WTC11 (cell line): ENCODE results near the gene GEMIN5. TPM values are rescaled to one million over a fixed set of nuclear protein-coding genes. Genes with fewer than 3 reads are reported as not detected.

ENCODE experiments used
- ATAC-seq: fragments of 200-7000 bp; cut with Tn5 transposase; 2 replicates; pipeline ENCODE4 v1.10.0; 2021; ENCODE audit warnings: mild to moderate bottlenecking, moderate library complexity
- CTCF ChIA-PET: fragments of 300-600 bp; sonication (Branson Sonifier 250); formaldehyde crosslinking; loops from one replicate; lab custom pipeline; 2021; ENCODE audit warnings: antibody characterized with exemption; lab: Charles Lee
- POLR2A ChIA-PET: fragments of 350-600 bp; sonication (Branson Sonifier 250); formaldehyde crosslinking; loops from one replicate; lab custom pipeline; 2021; ENCODE audit warnings: antibody characterized with exemption; lab: Charles Lee
- DNase-seq: peaks from one replicate; pipeline ENCODE4 v3.0.0; 2021; ENCODE audit warnings: low spot score
- H3K27ac Mint-ChIP-seq: 2 replicates; pipeline ENCODE4 v1.8.0; 2021; ENCODE audit warnings: mixed read lengths
- H3K27me3 Mint-ChIP-seq: 2 replicates; pipeline ENCODE4 v1.8.0; 2021; ENCODE audit warnings: low read depth, mild to moderate bottlenecking, moderate library complexity, mixed read lengths
- H3K36me3 Mint-ChIP-seq: 2 replicates; pipeline ENCODE4 v1.8.0; 2021; ENCODE audit warnings: mixed read lengths
- H3K4me1 Mint-ChIP-seq: 2 replicates; pipeline ENCODE4 v1.8.0; 2022; ENCODE audit warnings: mixed read lengths
- H3K4me3 Mint-ChIP-seq: 2 replicates; pipeline ENCODE4 v1.8.0; 2021; ENCODE audit warnings: mild to moderate bottlenecking, moderate library complexity, mixed read lengths
- H3K9me3 Mint-ChIP-seq: 2 replicates; pipeline ENCODE4 v1.8.0; 2021; ENCODE audit warnings: mixed read lengths
- AFF4 ChIP-seq: sonication (generic); formaldehyde crosslinking; IDR thresholded peaks from 2 replicates; pipeline ENCODE4 v1.8.1; 2023; ENCODE audit warnings: mild to moderate bottlenecking, missing genetic modification reagents, borderline replicate concordance
- CBFB ChIP-seq: sonication (generic); formaldehyde crosslinking; IDR thresholded peaks from 2 replicates; pipeline ENCODE4 v1.8.1; 2022; ENCODE audit warnings: mild to moderate bottlenecking, low read depth, missing genetic modification reagents
- CREB1 ChIP-seq: sonication (generic); formaldehyde crosslinking; IDR thresholded peaks from 2 replicates; pipeline ENCODE4 v1.8.0; 2023; ENCODE audit warnings: mild to moderate bottlenecking, missing genetic modification reagents
- ETV6 ChIP-seq: sonication (generic); formaldehyde crosslinking; IDR thresholded peaks from 2 replicates; pipeline ENCODE4 v1.8.1; 2022; ENCODE audit warnings: mild to moderate bottlenecking, missing genetic modification reagents
- HMGA2 ChIP-seq: fragments of 250-450 bp; sonication (Bioruptor Pico); IDR thresholded peaks from 2 replicates; pipeline ENCODE4 v1.4.0; 2021; ENCODE audit warnings: mild to moderate bottlenecking, moderate library complexity
- IRF1 ChIP-seq: sonication (generic); formaldehyde crosslinking; IDR thresholded peaks from 2 replicates; pipeline ENCODE4 v1.8.0; 2023; ENCODE audit warnings: missing genetic modification reagents
- JAZF1 ChIP-seq: fragments of 250-450 bp; sonication (Bioruptor Pico); IDR thresholded peaks from 2 replicates; pipeline ENCODE4 v1.9.0; 2021; ENCODE audit warnings: moderate library complexity, mild to moderate bottlenecking, inconsistent platforms
- KAT7 ChIP-seq: sonication (generic); formaldehyde crosslinking; IDR thresholded peaks from 2 replicates; pipeline ENCODE4 v1.8.1; 2023; ENCODE audit warnings: missing genetic modification reagents, mild to moderate bottlenecking, borderline replicate concordance
- NR2C2 ChIP-seq: sonication (generic); formaldehyde crosslinking; IDR thresholded peaks from 2 replicates; pipeline ENCODE4 v1.8.0; 2022; ENCODE audit warnings: mild to moderate bottlenecking, missing genetic modification reagents
- OVOL2 ChIP-seq: fragments of 250-450 bp; sonication (Bioruptor Pico); IDR thresholded peaks from 2 replicates; pipeline ENCODE4 v1.9.0; 2021; ENCODE audit warnings: mild to moderate bottlenecking, borderline replicate concordance
- RELA ChIP-seq: sonication (generic); formaldehyde crosslinking; IDR thresholded peaks from 2 replicates; pipeline ENCODE4 v1.8.1; 2022; ENCODE audit warnings: missing genetic modification reagents, mild to moderate bottlenecking, borderline replicate concordance
- SMAD3 ChIP-seq: sonication (generic); formaldehyde crosslinking; IDR thresholded peaks from 2 replicates; pipeline ENCODE4 v1.8.0; 2022; ENCODE audit warnings: missing genetic modification reagents, mild to moderate bottlenecking, borderline replicate concordance
- ZNF317 ChIP-seq: sonication (generic); formaldehyde crosslinking; IDR thresholded peaks from 2 replicates; pipeline ENCODE4 v1.8.1; 2023; ENCODE audit warnings: low read depth, mild to moderate bottlenecking, moderate library complexity, missing genetic modification reagents, borderline replicate concordance
- ZNF396 ChIP-seq: fragments of 250-450 bp; sonication (Bioruptor Pico); IDR thresholded peaks from 2 replicates; pipeline ENCODE4 v1.8.0; 2021; ENCODE audit warnings: mild to moderate bottlenecking, moderate library complexity, borderline replicate concordance
- ZNF512 ChIP-seq: sonication (generic); formaldehyde crosslinking; IDR thresholded peaks from 2 replicates; pipeline ENCODE4 v1.8.1; 2022; ENCODE audit warnings: missing genetic modification reagents, borderline replicate concordance
- total RNA-seq: library from RNA; stranded (reverse); gene quantifications from 3 replicates; pipeline ENCODE4 v1.2.3, GENCODE V29; 2021
- TF ChIP-seq, protein P1 (sequence below): sonication (generic); formaldehyde crosslinking; IDR thresholded peaks from 2 replicates; pipeline ENCODE4 v1.8.1; 2023; ENCODE audit warnings: mild to moderate bottlenecking, missing genetic modification reagents, moderate library complexity
- TF ChIP-seq, protein P2 (sequence below): fragments of 250-450 bp; sonication (Bioruptor Pico); IDR thresholded peaks from 2 replicates; pipeline ENCODE4 v1.9.0; 2021; ENCODE audit warnings: moderate library complexity, mild to moderate bottlenecking, inconsistent platforms, borderline replicate concordance
- TF ChIP-seq, protein P3 (sequence below): sonication (generic); formaldehyde crosslinking; IDR thresholded peaks from 2 replicates; pipeline ENCODE4 v1.8.1; 2023; ENCODE audit warnings: mild to moderate bottlenecking, missing genetic modification reagents
- TF ChIP-seq, protein P4 (sequence below): sonication (generic); formaldehyde crosslinking; conservative IDR thresholded peaks from 2 replicates; pipeline ENCODE4 v1.8.1; 2023; ENCODE audit warnings: mild to moderate bottlenecking, low read depth, missing genetic modification reagents, moderate library complexity

GEMIN5 gene
- total RNA-seq, 1 experiment from 2014 or later = 34.8 TPM

DNA sequence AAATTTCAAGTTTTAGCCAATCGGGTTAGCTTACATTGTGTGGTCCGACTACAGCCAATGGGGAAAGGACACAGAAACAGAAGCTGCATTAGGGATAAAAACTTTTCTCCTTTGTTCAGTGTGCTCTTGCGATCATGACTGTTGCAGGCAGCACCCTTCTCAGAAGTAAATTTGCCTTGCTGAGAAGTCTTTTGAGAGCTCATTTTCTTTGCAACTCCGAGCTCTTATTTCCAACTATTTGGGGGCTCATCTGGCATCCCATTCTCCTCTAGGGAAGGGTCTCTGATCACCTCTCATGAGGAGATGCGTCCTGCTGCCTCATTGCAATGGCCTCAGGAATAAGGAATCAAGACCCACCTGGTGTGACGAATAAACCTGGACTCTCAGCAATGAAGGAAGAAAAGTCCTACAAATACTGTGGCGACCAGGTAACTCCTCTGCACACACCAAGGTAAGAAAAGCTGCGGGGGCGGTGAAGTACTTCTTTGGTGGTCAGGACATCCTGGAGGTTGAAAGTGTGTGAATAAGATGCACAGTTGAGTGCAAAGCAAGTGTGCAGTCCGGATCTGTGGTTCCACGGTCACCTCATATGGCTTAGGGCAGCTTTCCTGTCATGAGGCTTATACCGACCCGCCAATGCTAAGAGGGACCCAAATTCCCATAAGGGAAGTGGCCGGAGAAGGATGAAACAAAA, 59.2 kb downstream of the GEMIN5 start:
- Mint-ChIP-seq H3K4me3 (no peak overlapping the region), H3K36me3 (peaks cover 70% of the 10 kb centered on the region), H3K9me3 (peaks cover 37% of the 10 kb centered on the region), H3K4me1 (no peaks in the 10 kb centered on the region), H3K27me3 (no peaks in the 10 kb centered on the region), H3K27ac (no peak overlapping the region)
- no peak for ATAC-seq
- no peak for TF ChIP-seq ZNF396 (CRISPR knock-in tag)
- ChIA-PET POLR2A (interaction anchor here (0.7 kb wide), 1 partner anchor 14 kb away, joined by 3 read pairs; no protein-coding TSS in a partner anchor), CTCF (no interaction called here)
- DNase-seq = no peak

DNA sequence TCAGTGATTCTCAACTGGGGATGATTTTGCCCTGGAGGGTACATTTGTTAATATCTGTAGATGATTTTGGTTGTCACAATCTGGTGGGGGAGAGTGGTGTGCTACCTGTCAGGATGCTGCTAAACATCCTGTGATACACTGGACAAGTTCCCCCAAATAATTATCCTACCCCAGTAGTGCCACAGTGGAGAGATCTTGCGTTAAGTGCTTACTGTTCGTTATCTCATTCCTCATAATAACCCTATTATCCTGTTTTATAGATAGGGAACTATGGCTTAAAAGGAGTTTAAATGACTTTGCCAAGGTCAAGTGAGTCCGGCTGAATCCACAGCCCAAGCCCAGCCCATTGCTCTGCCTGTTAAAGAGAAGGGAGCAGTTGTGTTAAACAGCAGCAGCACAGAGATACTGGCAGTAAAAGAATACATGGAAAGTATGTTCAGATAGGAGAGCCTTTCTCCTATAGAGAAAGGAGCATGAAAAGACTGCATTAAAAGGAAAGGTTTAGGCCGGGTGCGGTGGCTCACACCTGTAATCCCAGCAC, 64.2 kb downstream of the GEMIN5 start:
- CTCF ChIA-PET = no interaction called here
- no peak overlapping the region for H3K27ac Mint-ChIP-seq
- DNase-seq (no peak), ATAC-seq (no peak)
- no peak overlapping the region for H3K4me3 Mint-ChIP-seq
- POLR2A ChIA-PET = no interaction called here
- H3K9me3 Mint-ChIP-seq = peaks cover 11% of the 10 kb centered on the region
- no peaks in the 10 kb centered on the region for H3K4me1 Mint-ChIP-seq
- H3K36me3 Mint-ChIP-seq = peaks cover 72% of the 10 kb centered on the region
- no peaks in the 10 kb centered on the region for H3K27me3 Mint-ChIP-seq
- no peak for TF ChIP-seq ZNF512 (CRISPR knock-in tag)
- TF ChIP-seq KAT7 (CRISPR knock-in tag) = no peak
- TF ChIP-seq, protein P1, sequence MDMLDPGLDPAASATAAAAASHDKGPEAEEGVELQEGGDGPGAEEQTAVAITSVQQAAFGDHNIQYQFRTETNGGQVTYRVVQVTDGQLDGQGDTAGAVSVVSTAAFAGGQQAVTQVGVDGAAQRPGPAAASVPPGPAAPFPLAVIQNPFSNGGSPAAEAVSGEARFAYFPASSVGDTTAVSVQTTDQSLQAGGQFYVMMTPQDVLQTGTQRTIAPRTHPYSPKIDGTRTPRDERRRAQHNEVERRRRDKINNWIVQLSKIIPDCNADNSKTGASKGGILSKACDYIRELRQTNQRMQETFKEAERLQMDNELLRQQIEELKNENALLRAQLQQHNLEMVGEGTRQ (CRISPR knock-in tag) = no peak
- TF ChIP-seq, protein P2, sequence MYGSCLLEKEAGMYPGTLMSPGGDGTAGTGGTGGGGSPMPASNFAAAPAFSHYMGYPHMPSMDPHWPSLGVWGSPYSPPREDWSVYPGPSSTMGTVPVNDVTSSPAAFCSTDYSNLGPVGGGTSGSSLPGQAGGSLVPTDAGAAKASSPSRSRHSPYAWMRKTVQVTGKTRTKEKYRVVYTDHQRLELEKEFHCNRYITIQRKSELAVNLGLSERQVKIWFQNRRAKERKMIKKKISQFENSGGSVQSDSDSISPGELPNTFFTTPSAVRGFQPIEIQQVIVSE (CRISPR knock-in tag) = no peak
- no peak for TF ChIP-seq HMGA2 (CRISPR knock-in tag)
- TF ChIP-seq, protein P3, sequence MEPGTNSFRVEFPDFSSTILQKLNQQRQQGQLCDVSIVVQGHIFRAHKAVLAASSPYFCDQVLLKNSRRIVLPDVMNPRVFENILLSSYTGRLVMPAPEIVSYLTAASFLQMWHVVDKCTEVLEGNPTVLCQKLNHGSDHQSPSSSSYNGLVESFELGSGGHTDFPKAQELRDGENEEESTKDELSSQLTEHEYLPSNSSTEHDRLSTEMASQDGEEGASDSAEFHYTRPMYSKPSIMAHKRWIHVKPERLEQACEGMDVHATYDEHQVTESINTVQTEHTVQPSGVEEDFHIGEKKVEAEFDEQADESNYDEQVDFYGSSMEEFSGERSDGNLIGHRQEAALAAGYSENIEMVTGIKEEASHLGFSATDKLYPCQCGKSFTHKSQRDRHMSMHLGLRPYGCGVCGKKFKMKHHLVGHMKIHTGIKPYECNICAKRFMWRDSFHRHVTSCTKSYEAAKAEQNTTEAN (CRISPR knock-in tag) = no peak
- TF ChIP-seq OVOL2 = no peak
- TF ChIP-seq ETV6 (CRISPR knock-in tag) = no peak
- no peak for TF ChIP-seq CBFB
- TF ChIP-seq, protein P4, sequence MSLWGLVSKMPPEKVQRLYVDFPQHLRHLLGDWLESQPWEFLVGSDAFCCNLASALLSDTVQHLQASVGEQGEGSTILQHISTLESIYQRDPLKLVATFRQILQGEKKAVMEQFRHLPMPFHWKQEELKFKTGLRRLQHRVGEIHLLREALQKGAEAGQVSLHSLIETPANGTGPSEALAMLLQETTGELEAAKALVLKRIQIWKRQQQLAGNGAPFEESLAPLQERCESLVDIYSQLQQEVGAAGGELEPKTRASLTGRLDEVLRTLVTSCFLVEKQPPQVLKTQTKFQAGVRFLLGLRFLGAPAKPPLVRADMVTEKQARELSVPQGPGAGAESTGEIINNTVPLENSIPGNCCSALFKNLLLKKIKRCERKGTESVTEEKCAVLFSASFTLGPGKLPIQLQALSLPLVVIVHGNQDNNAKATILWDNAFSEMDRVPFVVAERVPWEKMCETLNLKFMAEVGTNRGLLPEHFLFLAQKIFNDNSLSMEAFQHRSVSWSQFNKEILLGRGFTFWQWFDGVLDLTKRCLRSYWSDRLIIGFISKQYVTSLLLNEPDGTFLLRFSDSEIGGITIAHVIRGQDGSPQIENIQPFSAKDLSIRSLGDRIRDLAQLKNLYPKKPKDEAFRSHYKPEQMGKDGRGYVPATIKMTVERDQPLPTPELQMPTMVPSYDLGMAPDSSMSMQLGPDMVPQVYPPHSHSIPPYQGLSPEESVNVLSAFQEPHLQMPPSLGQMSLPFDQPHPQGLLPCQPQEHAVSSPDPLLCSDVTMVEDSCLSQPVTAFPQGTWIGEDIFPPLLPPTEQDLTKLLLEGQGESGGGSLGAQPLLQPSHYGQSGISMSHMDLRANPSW (CRISPR knock-in tag) = no peak
- TF ChIP-seq NR2C2 = no peak

DNA sequence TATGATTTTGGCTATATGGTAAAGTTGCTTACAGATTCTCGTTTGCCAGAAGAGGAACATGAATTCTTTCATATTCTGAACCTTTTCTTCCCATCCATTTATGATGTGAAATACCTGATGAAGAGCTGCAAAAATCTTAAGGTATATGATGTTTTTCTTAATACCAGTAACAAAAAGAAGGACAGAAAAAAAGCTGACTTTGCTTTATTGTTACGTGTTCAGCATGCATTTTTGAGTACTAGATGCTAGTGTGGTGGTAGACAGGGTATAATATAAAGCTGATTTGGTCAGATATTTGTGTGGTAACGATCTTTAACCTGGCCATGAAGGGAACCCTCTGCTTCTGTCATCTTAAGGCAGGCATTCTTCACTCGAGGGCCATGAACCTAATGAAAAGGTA, 66.3 kb downstream of the GEMIN5 start:
- H3K27me3 Mint-ChIP-seq = no peaks in the 10 kb centered on the region
- no peak for DNase-seq
- no peak overlapping the region for H3K27ac Mint-ChIP-seq
- H3K9me3 Mint-ChIP-seq = no peaks in the 10 kb centered on the region
- H3K4me3 Mint-ChIP-seq = no peak overlapping the region
- ATAC-seq = no peak
- POLR2A ChIA-PET = no interaction called here
- H3K4me1 Mint-ChIP-seq = no peaks in the 10 kb centered on the region; the same call in 1 of the 2 replicates
- CTCF ChIA-PET = interaction anchor here (0.6 kb wide), 1 partner anchor 491 kb away, joined by 3 read pairs; no protein-coding TSS in a partner anchor
- peaks cover 65% of the 10 kb centered on the region for H3K36me3 Mint-ChIP-seq
- no peak for TF ChIP-seq CBFB
- no peak for TF ChIP-seq IRF1 (CRISPR knock-in tag)
- no peak for TF ChIP-seq CREB1 (CRISPR knock-in tag)
- no peak for TF ChIP-seq AFF4 (CRISPR knock-in tag)
- no peak for TF ChIP-seq SMAD3 (CRISPR knock-in tag)
- TF ChIP-seq ZNF317 = no peak
- TF ChIP-seq JAZF1 = no peak
- TF ChIP-seq ZNF396 (CRISPR knock-in tag) = no peak
- no peak for TF ChIP-seq RELA
